ENCODE measurements around the gene KRTAP4-6. TPM values are rescaled to one million over a fixed set of nuclear protein-coding genes. Genes with fewer than 3 reads are reported as not detected.
"Not testable (repeated sequence)": the region's sequence is repeated elsewhere in the genome, so short reads cannot be mapped to it uniquely, and the experiment has no call there.

KRTAP4-6 gene
- total RNA-seq: not detected

- DNase-seq (ENCODE audit: low spot score): no peak
Measured at GRCh38 chr17:41140360-41141131, at the start of gene KRTAP4-6. TSS of gene KRTAP4-6 (minus strand) at chr17:41140544. CDS start at chr17:41140487, 57 bp downstream.

- not testable (repeated sequence) for DNase-seq (ENCODE audit: low spot score)
Measured at GRCh38 chr17:41189837-41190318, 49.5 kb upstream of the KRTAP4-6 start, which contains the start of gene KRTAP9-1. TSS of gene KRTAP9-1 (plus strand) at chr17:41189887. CDS start at chr17:41189887, 0 bp downstream.

- no peak for DNase-seq (ENCODE audit: low spot score)
Measured at GRCh38 chr17:41186872-41187271, 46.5 kb upstream of the KRTAP4-6 start.

GRCh38 chr17:41185001-41185400 lies 44.7 kb upstream of the KRTAP4-6 start:
- no peak for DNase-seq (ENCODE audit: low spot score)

- DNase-seq (ENCODE audit: low spot score): no peak
Measured at GRCh38 chr17:41184480-41184961, 44.2 kb upstream of the KRTAP4-6 start, which contains the start of gene KRTAP4-1. TSS of gene KRTAP4-1 (minus strand) at chr17:41184911. CDS start at chr17:41184854, 57 bp downstream.

GRCh38 chr17:41178843-41179616 lies 38.7 kb upstream of the KRTAP4-6 start:
- DNase-seq (ENCODE audit: low spot score): no peak

- DNase-seq (ENCODE audit: low spot score): no peak
Measured at GRCh38 chr17:41178341-41178740, 38.0 kb upstream of the KRTAP4-6 start.

GRCh38 chr17:41177727-41178271 lies 37.5 kb upstream of the KRTAP4-6 start, which contains the start of gene KRTAP4-2:
TSS of gene KRTAP4-2 (minus strand) at chr17:41178221. CDS start at chr17:41178164, 57 bp downstream.
- no peak for DNase-seq (ENCODE audit: low spot score)

GRCh38 chr17:41176744-41177387 lies 36.5 kb upstream of the KRTAP4-6 start:
- no peak for DNase-seq (ENCODE audit: low spot score)

GRCh38 chr17:41171886-41172285 lies 31.5 kb upstream of the KRTAP4-6 start:
- DNase-seq (ENCODE audit: low spot score): no peak

GRCh38 chr17:41168121-41168520 lies 27.8 kb upstream of the KRTAP4-6 start, which contains the start of gene KRTAP4-3:
TSS of gene KRTAP4-3 (minus strand) at chr17:41168221. CDS start at chr17:41168172, 49 bp downstream.
- no peak for DNase-seq (ENCODE audit: low spot score)

GRCh38 chr17:41167561-41167960 lies 27.2 kb upstream of the KRTAP4-6 start:
- DNase-seq (ENCODE audit: low spot score): no peak

- no peak for DNase-seq (ENCODE audit: low spot score)
Measured at GRCh38 chr17:41163828-41164227, 23.5 kb upstream of the KRTAP4-6 start.

- no peak for DNase-seq (ENCODE audit: low spot score)
Measured at GRCh38 chr17:41160648-41161047, 20.3 kb upstream of the KRTAP4-6 start, which contains the start of gene KRTAP4-4. TSS of gene KRTAP4-4 (minus strand) at chr17:41160748. CDS start at chr17:41160691, 57 bp downstream.

GRCh38 chr17:41160190-41160589 lies 19.8 kb upstream of the KRTAP4-6 start:
- not testable (repeated sequence) for DNase-seq (ENCODE audit: low spot score)

- no peak for DNase-seq (ENCODE audit: low spot score)
Measured at GRCh38 chr17:41153856-41154255, 13.5 kb upstream of the KRTAP4-6 start.

GRCh38 chr17:41151525-41151924 lies 11.2 kb upstream of the KRTAP4-6 start:
- no peak for DNase-seq (ENCODE audit: low spot score)

- DNase-seq (ENCODE audit: low spot score): no peak
Measured at GRCh38 chr17:41150026-41150425, 9.7 kb upstream of the KRTAP4-6 start.

GRCh38 chr17:41149652-41149985 lies 9.3 kb upstream of the KRTAP4-6 start, which contains the start of gene KRTAP4-5:
TSS of gene KRTAP4-5 (minus strand) at chr17:41149825. CDS start at chr17:41149767, 58 bp downstream.
- DNase-seq (ENCODE audit: low spot score): no peak

GRCh38 chr17:41148971-41149651 lies 8.8 kb upstream of the KRTAP4-6 start:
- DNase-seq (ENCODE audit: low spot score): not testable (repeated sequence)
